Psoas muscle (tissue), 8 donors: Measurements from ENCODE around the gene IKBKE. TPM values are rescaled to one million over a fixed set of nuclear protein-coding genes. Genes with fewer than 3 reads are reported as not detected.
A peak's percentile ranks its signal among the peaks of the same experiment; 100 is the strongest.

Source experiments
- ATAC-seq, 4 donors: fragments of 200-7000 bp; cut with Tn5 transposase; one replicate each; pipeline ENCODE4 v1.9.1; 2020; ENCODE audit warnings: moderate library complexity in 3 of 4, mild to moderate bottlenecking in 2 of 4
- DNase-seq, 2 donors: peaks; one replicate each; pipeline ENCODE4 v3.0.0-alpha.2; 2020
- H3K27ac ChIP-seq: fragments of 200-600 bp; one replicate; pipeline ENCODE4 v1.8.0; 2022
- H3K27me3 ChIP-seq, 3 donors: fragments of 200-600 bp in 1 of 3; one replicate each; pipeline versions ENCODE4 v1.6.1 to v1.8.0; 2013 to 2022; ENCODE audit warnings: low read length in 2 of 3, mild to moderate bottlenecking in 2 of 3, moderate library complexity in 1 of 3; ENCODE audit not compliant: insufficient read depth in 3 of 3
- H3K36me3 ChIP-seq, 2 donors: fragments of 200-600 bp in 1 of 2; one replicate each; pipeline versions ENCODE4 v1.6.1 to v1.8.0; 2013 to 2022; ENCODE audit warnings: low read depth in 1 of 2, mild to moderate bottlenecking in 1 of 2, moderate library complexity in 1 of 2; ENCODE audit not compliant: insufficient read depth in 1 of 2
- H3K4me1 ChIP-seq: fragments of 200-600 bp; one replicate; pipeline ENCODE4 v1.8.0; 2022
- H3K4me3 ChIP-seq: fragments of 200-600 bp; one replicate; pipeline ENCODE4 v1.8.0; 2022; ENCODE audit warnings: mild to moderate bottlenecking
- H3K9me3 ChIP-seq: fragments of 200-600 bp; one replicate; pipeline ENCODE4 v1.8.0; 2022
- CTCF ChIP-seq: fragments of 200-600 bp; IDR thresholded peaks from one replicate; pipeline ENCODE4 v1.8.0; 2022; ENCODE audit warnings: antibody characterized with exemption
- WGBS, 3 donors: extraction: QIAGEN DNeasy Blood & Tissue Kit; methylation state at CpG; one replicate each; pipeline versions ENCODE4 v1.1.6 to v1.1.7; 2013; 5-methylcytosine and 5-hydroxymethylcytosine counted together
- intact Hi-C, 2 donors: fragments of 100-400 bp; cut with DNase I; formaldehyde crosslinking; loops; one replicate each; pipeline versions ENCODE4 v1.11.0 to v1.14.2; 2022
- polyA plus RNA-seq, 3 donors: library from polyadenylated mRNA; stranded (reverse); fragments of 200-250 nt; gene quantifications; one replicate each; pipeline ENCODE4 v1.2.3, GENCODE V29; 2013
- total RNA-seq, 4 donors: library from RNA; stranded (reverse); fragmentation: NEBNext Ultra II Directional in 2 of 4; extraction: Animal tissue kit (Norgen Biotek cat#: 25700) in 2 of 4; gene quantifications; one replicate each; pipeline versions ENCODE4 v1.2.1 to v1.2.4, GENCODE V29; 2021 to 2023
- donor health status: healthy with polysubstance abuse.
- donor health status: DM: no; HTN: no; CAD: no; lungs with moderate emphysema.
- donor health status: Bipolar disorder and iron deficiency.
- donor health status: healthy.
- donor health status: DM: yes; HTN: yes; CAD: no.
- donor health status: DM: no; HTN: no; CAD: no.
- donor health status: DM: no; HTN: no; CAD: no.
- donor health status: DM: yes; HTN: yes; CAD: no.

Gene IKBKE
- total and polyA plus RNA-seq, 7 donors = 0.14 to 0.89 (median 0.44) TPM

- H3K36me3 ChIP-seq = peaks cover 0 to 1% of the 10 kb centered on the region in 2 donors
- no peaks in the 10 kb centered on the region for H3K9me3 ChIP-seq
- H3K4me1 ChIP-seq = peaks cover 11% of the 10 kb centered on the region
- H3K4me3 ChIP-seq = no peak overlapping the region
- TF ChIP-seq CTCF = no peak
- 75 to 77% (median 76%) methylated on average over 17 of the region's 17 CpGs for WGBS, 3 donors
- ATAC-seq (peak in 2 of 4 donors; percentile 20 to 49), DNase-seq (no peak)
- intact Hi-C loops = no loop called here
- H3K27me3 ChIP-seq = no peaks in the 10 kb centered on the region
- H3K27ac ChIP-seq = peak overlapping the region; percentile 7
Observed at GRCh38 chr1:206460836-206461426, 9.3 kb upstream of the IKBKE start.

GRCh38 chr1:206461602-206462455 is 8.4 kb upstream of the IKBKE start:
- ATAC-seq (peak; percentile 72 to 84 (median 76)), DNase-seq (peak in 1 of 2 donors; percentile 35)
- H3K27me3 ChIP-seq = no peaks in the 10 kb centered on the region
- peak overlapping the region; percentile 7 for H3K27ac ChIP-seq
- no peaks in the 10 kb centered on the region for H3K9me3 ChIP-seq
- no peaks in the 10 kb centered on the region for H3K36me3 ChIP-seq
- intact Hi-C loops = no loop called here
- peaks cover 11% of the 10 kb centered on the region for H3K4me1 ChIP-seq
- 57 to 69% (median 68%) methylated on average over 9 of the region's 9 CpGs for WGBS, 3 donors
- H3K4me3 ChIP-seq = no peak overlapping the region
- TF ChIP-seq CTCF = peak; percentile 73

- H3K4me3 ChIP-seq = no peak overlapping the region
- H3K9me3 ChIP-seq = no peaks in the 10 kb centered on the region
- no peak for ATAC-seq
- 52 to 86% (median 55%) methylated on average over 1 of the region's 1 CpG for WGBS, 3 donors
- peaks cover 0 to 6% (median 0%) of the 10 kb centered on the region in 3 donors for H3K27me3 ChIP-seq
- no peak for DNase-seq
- peaks cover 11% of the 10 kb centered on the region for H3K4me1 ChIP-seq
- H3K27ac ChIP-seq = no peak overlapping the region
- no peak for TF ChIP-seq CTCF
- H3K36me3 ChIP-seq = no peaks in the 10 kb centered on the region
- intact Hi-C loops = no loop called here
Observed at GRCh38 chr1:206463137-206463536, 7.1 kb upstream of the IKBKE start.

DNA sequence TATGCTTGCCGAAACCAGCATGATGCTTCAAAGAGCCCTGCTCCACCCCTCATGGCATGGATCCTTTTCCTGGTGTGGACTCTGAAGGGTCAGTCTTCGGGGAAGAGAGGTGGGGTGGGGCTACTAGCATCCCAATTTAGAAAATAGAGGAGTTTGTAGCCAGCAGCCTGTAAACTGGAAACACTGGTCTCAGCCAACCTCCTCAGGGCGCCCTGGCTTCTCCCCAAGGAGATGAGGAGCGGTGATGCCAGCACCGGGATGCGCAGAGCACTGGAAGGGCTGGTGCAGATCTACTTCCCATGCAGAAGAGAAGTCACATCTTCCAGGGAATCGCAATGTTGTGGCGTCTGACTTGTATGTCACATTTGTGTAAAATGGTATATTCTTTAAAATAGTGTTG is 6.4 kb upstream of the IKBKE start:
- Histone ChIP-seq H3K4me1 (peaks cover 11% of the 10 kb centered on the region), H3K4me3 (no peak overlapping the region), H3K36me3 (no peaks in the 10 kb centered on the region), H3K27me3 (peaks cover 0 to 11% (median 0%) of the 10 kb centered on the region in 3 donors), H3K9me3 (no peaks in the 10 kb centered on the region), H3K27ac (no peak overlapping the region)
- 88 to 93% (median 89%) methylated on average over 8 of the region's 8 CpGs for WGBS, 3 donors
- intact Hi-C loops = no loop called here
- ATAC-seq (no peak), DNase-seq (no peak)
- TF ChIP-seq CTCF = no peak
